Testis (tissue), 5 donors: ENCODE data around the gene HK1. TPM values are rescaled to one million over a fixed set of nuclear protein-coding genes. Genes with fewer than 3 reads are reported as not detected.

Experiments used
- DNase-seq: peaks from one replicate; pipeline ENCODE4 v3.0.0-alpha.2; 2019
- H3K27ac ChIP-seq, 2 donors: fragments of 200-600 bp; sonication (generic); one replicate each; pipeline ENCODE4 v1.5.1; 2019
- H3K27me3 ChIP-seq: fragments of 200-600 bp; sonication (generic); one replicate; pipeline ENCODE4 v1.5.1; 2019
- H3K36me3 ChIP-seq: fragments of 200-600 bp; sonication (generic); one replicate; pipeline ENCODE4 v1.5.1; 2017; ENCODE audit warnings: low read depth; ENCODE audit errors: missing control alignments
- H3K4me1 ChIP-seq: fragments of 200-600 bp; sonication (generic); one replicate; pipeline ENCODE4 v1.5.1; 2019
- H3K4me3 ChIP-seq, 2 donors: fragments of 200-600 bp; sonication (generic); one replicate each; pipeline ENCODE4 v1.5.1; 2017 to 2019
- H3K9me3 ChIP-seq: fragments of 200-600 bp; sonication (generic); one replicate; pipeline ENCODE4 v1.5.1; 2017
- CTCF ChIP-seq, 3 experiments: fragments of 450-650 bp in 2 of 3; fragments of 200-600 bp in 1 of 3; sonication (generic) in 1 of 3; IDR thresholded peaks; one replicate each; pipeline ENCODE4 v1.5.1; 2016 to 2019; ENCODE audit warnings: antibody characterized with exemption in 3 of 3, mild to moderate bottlenecking in 2 of 3, moderate library complexity in 1 of 3
- POLR2A ChIP-seq: fragments of 450-650 bp; IDR thresholded peaks from one replicate; pipeline ENCODE4 v1.6.1; 2017; ENCODE audit warnings: antibody characterized with exemption, mild to moderate bottlenecking, moderate library complexity
- WGBS, 2 donors: methylation state at CpG; one replicate each; pipeline ENCODE4 v1.1.5; 2018; 5-methylcytosine and 5-hydroxymethylcytosine counted together
- intact Hi-C: fragments of 100-400 bp; cut with DNase I; formaldehyde crosslinking; loops from one replicate; pipeline ENCODE4 v1.15.1; 2023; ENCODE audit warnings: low total_unique reads
- long read RNA-seq, 2 donors: transcript quantifications; one replicate each; lab custom pipeline, GENCODE V29; 2026
- polyA plus RNA-seq: library from polyadenylated mRNA; stranded (reverse); fragments of 350-450 nt; fragmentation: Illumina TruSeq; extraction: RNeasy Lipid Tissue Mini Kit (QIAGEN cat#74804); gene quantifications from one replicate; pipeline ENCODE4 v1.2.3, GENCODE V29; 2014; ENCODE audit warnings: low read depth, low replicate concordance; ENCODE audit not compliant: insufficient read depth
- total RNA-seq, 2 donors: library from RNA; depleted of rRNA; stranded (reverse); fragments of >200 nt; gene quantifications; one replicate each; pipeline ENCODE4 v1.2.3, GENCODE V29; 2016

Gene HK1
- 100 to 1,000 TPM in 1 of 2 donors, 10 to 100 TPM in 1; 62.3 to 143 TPM for total RNA-seq
- polyA plus RNA-seq, result 179 TPM
- long read RNA-seq, donor 1, partial matches to known transcripts, result 16 of 20 reads
- long read RNA-seq, donor 1, other reads (novel, unspliced or antisense), result 0 of 20 reads
- long read RNA-seq, donor 2, transcript HK1-202 (18 exons, 3,605 nt), result major isoform, 8 of 9 reads
- long read RNA-seq, donor 2, partial matches to known transcripts, result 0 of 9 reads
- long read RNA-seq, donor 2, other reads (novel, unspliced or antisense), result 0 of 9 reads

GRCh38 chr10:69278446-69278963, at the start of gene HK1:
HK1 (plus strand) TSS chr10:69278496.
- TF ChIP-seq POLR2A (no peak), CTCF (IDR thresholded peaks at IDR 0.05) (no peak)
- peak; percentile 63 for DNase-seq
- intact Hi-C loops, result no loop called here
- 42 to 67% methylated on average over 11 of the region's 11 CpGs for WGBS, 2 donors
- no peaks in the 10 kb centered on the region for H3K9me3 ChIP-seq
- H3K36me3 ChIP-seq, result no peaks in the 10 kb centered on the region
- H3K27ac ChIP-seq, result no peak within 1 kb of the TSS
- no peak within 1 kb of the TSS for H3K4me3 ChIP-seq
- no peaks in the 10 kb centered on the region for H3K27me3 ChIP-seq
- no peaks in the 10 kb centered on the region for H3K4me1 ChIP-seq

GRCh38 chr10:69229616-69229916, 48.7 kb upstream of the HK1 start:
- H3K27me3 ChIP-seq, result no peaks in the 10 kb centered on the region
- H3K4me1 ChIP-seq, result peaks cover 16% of the 10 kb centered on the region
- 56 to 71% methylated on average over 8 of the region's 8 CpGs for WGBS, 2 donors
- H3K4me3 ChIP-seq, result no peak overlapping the region
- TF ChIP-seq POLR2A, result no peak
- TF ChIP-seq CTCF (IDR thresholded peaks at IDR 0.05), result no peak
- intact Hi-C loops, result no loop called here
- H3K27ac ChIP-seq, result no peak overlapping the region
- no peak for DNase-seq
- no peaks in the 10 kb centered on the region for H3K36me3 ChIP-seq
- no peaks in the 10 kb centered on the region for H3K9me3 ChIP-seq

- H3K9me3 ChIP-seq, result no peaks in the 10 kb centered on the region
- H3K4me1 ChIP-seq, result peaks cover 16% of the 10 kb centered on the region
- WGBS, 2 donors, result 60 to 75% methylated on average over 4 to 5 of the region's 5 CpGs
- no peak for DNase-seq
- H3K4me3 ChIP-seq, result no peak overlapping the region
- H3K27me3 ChIP-seq, result no peaks in the 10 kb centered on the region
- intact Hi-C loops, result no loop called here
- no peaks in the 10 kb centered on the region for H3K36me3 ChIP-seq
- H3K27ac ChIP-seq, result no peak overlapping the region
- no peak for TF ChIP-seq POLR2A
- TF ChIP-seq CTCF (IDR thresholded peaks at IDR 0.05), result no peak
Measured at GRCh38 chr10:69230128-69230527, 48.2 kb upstream of the HK1 start.

GRCh38 chr10:69232252-69232651, 46.0 kb upstream of the HK1 start:
- TF ChIP-seq CTCF (IDR thresholded peaks at IDR 0.05) (no peak), POLR2A (no peak)
- no peak for DNase-seq
- Histone ChIP-seq H3K27ac (peak overlapping the region; percentile 57 to 70), H3K4me3 (no peak overlapping the region), H3K9me3 (no peaks in the 10 kb centered on the region), H3K36me3 (no peaks in the 10 kb centered on the region), H3K27me3 (no peaks in the 10 kb centered on the region), H3K4me1 (peaks cover 16% of the 10 kb centered on the region)
- 92 to 93% methylated on average over 9 of the region's 9 CpGs for WGBS, 2 donors
- intact Hi-C loops, result no loop called here
